Measurements from ENCODE around the gene PCBP3.
"Not testable (repeated sequence)": the region's sequence is repeated elsewhere in the genome, so short reads cannot be mapped to it uniquely, and the experiment has no call there.

The PCBP3 gene

GRCh38 chr21:45885930-45886601 is 242.5 kb downstream of the PCBP3 start:
- DNase-seq = not testable (repeated sequence)

- DNase-seq = no peak
Observed at GRCh38 chr21:45886610-45887026, 243.1 kb downstream of the PCBP3 start.

- DNase-seq = no peak
Observed at GRCh38 chr21:45887120-45887611, 243.6 kb downstream of the PCBP3 start.

- DNase-seq = no peak
Observed at GRCh38 chr21:45887788-45888187, 244.3 kb downstream of the PCBP3 start.

GRCh38 chr21:45888386-45889009 is 245.0 kb downstream of the PCBP3 start:
- DNase-seq = no peak

GRCh38 chr21:45889256-45889655 is 245.7 kb downstream of the PCBP3 start:
- no peak for DNase-seq

GRCh38 chr21:45889961-45890360 is 246.4 kb downstream of the PCBP3 start:
- no peak for DNase-seq

- no peak for DNase-seq
Observed at GRCh38 chr21:45891388-45892155, 248.0 kb downstream of the PCBP3 start.

- no peak for DNase-seq
Observed at GRCh38 chr21:45892156-45892915, 248.8 kb downstream of the PCBP3 start.

GRCh38 chr21:45892916-45893739 is 249.6 kb downstream of the PCBP3 start:
- DNase-seq = no peak

- no peak for DNase-seq
Observed at GRCh38 chr21:45893740-45894449, 250.4 kb downstream of the PCBP3 start.

- DNase-seq = no peak
Observed at GRCh38 chr21:45894450-45894825, 250.9 kb downstream of the PCBP3 start.

GRCh38 chr21:45894906-45895777 is 251.6 kb downstream of the PCBP3 start:
- no peak for DNase-seq

- no peak for DNase-seq
Observed at GRCh38 chr21:45895778-45896370, 252.3 kb downstream of the PCBP3 start.

- DNase-seq = not testable (repeated sequence)
Observed at GRCh38 chr21:45896431-45896830, 252.9 kb downstream of the PCBP3 start.

- no peak for DNase-seq
Observed at GRCh38 chr21:45897191-45898027, 253.9 kb downstream of the PCBP3 start.

- DNase-seq = no peak
Observed at GRCh38 chr21:45898028-45898350, 254.5 kb downstream of the PCBP3 start.

GRCh38 chr21:45898781-45899180 is 255.3 kb downstream of the PCBP3 start:
- no peak for DNase-seq
